GM12878 (cell line): ENCODE measurements around the gene PPP2R5B. TPM values are rescaled to one million over a fixed set of nuclear protein-coding genes. Genes with fewer than 3 reads are reported as not detected.

ENCODE experiments used
- ATAC-seq: fragments of 200-7000 bp; cut with Tn5 transposase; 3 replicates; pipeline ENCODE4 v1.9.1; 2020; ENCODE audit warnings: mild to moderate bottlenecking, moderate library complexity
- BruUV-seq: library from RNA; stranded (reverse); fragments of 400-500 nt; replicated peaks from 2 replicates; lab custom pipeline; 2021; lab: Mats Ljungman, UMichigan
- CTCF ChIA-PET: fragments of 300-600 bp; sonication (Branson Sonifier 250); formaldehyde crosslinking; extraction: SDS; loops from one replicate; lab custom pipeline; 2021; ENCODE audit warnings: inconsistent platforms; lab: Yijun Ruan, JAX
- POLR2A ChIA-PET: fragments of 350-600 bp; formaldehyde crosslinking; extraction: SDS; loops from one replicate; lab custom pipeline; 2021; ENCODE audit warnings: inconsistent platforms; lab: Charles Lee
- RAD21 ChIA-PET: fragments of 300-600 bp; sonication (Branson Sonifier 250); formaldehyde crosslinking; loops from one replicate; lab custom pipeline; 2023; ENCODE audit warnings: antibody characterized with exemption; ENCODE audit not compliant: unreplicated experiment; lab: Charles Lee
- SMC1A ChIA-PET: fragments of 300-600 bp; sonication (Branson Sonifier 250); formaldehyde crosslinking; loops from one replicate; lab custom pipeline; 2023; ENCODE audit not compliant: unreplicated experiment, uncharacterized antibody; lab: Charles Lee
- DNase-seq: peaks from one replicate; pipeline ENCODE4 v3.0.0-alpha.2; 2011; ENCODE audit warnings: low read depth, low spot score
- FAIRE-seq: peaks from 3 replicates; lab custom pipeline; 2011; peaks lifted over from hg19 to GRCh38; lab: Jason Lieb, UNC
- H2AFZ ChIP-seq: 2 replicates; pipeline ENCODE4 v1.6.0; 2011; ENCODE audit warnings: low read depth, low read length, control low read depth; ENCODE audit not compliant: control insufficient read depth
- H3K27ac ChIP-seq: 2 replicates; pipeline ENCODE4 v1.5.1; 2011; ENCODE audit warnings: control low read depth; ENCODE audit not compliant: control insufficient read depth, insufficient read depth
- H3K27me3 ChIP-seq, 2 experiments: replicated peaks in 1 of 2; 2 replicates each; pipeline versions ENCODE4 v1.6.0 to v1.6.1; 2011; ENCODE audit warnings: low read length in 1 of 2; ENCODE audit not compliant: control insufficient read depth in 2 of 2, insufficient read depth in 2 of 2
- H3K36me3 ChIP-seq, 2 experiments: 2 replicates each; pipeline ENCODE4 v1.5.1; 2011; ENCODE audit warnings: low read length in 1 of 2; ENCODE audit not compliant: control insufficient read depth in 2 of 2, insufficient read depth in 2 of 2
- H3K4me1 ChIP-seq: 2 replicates; pipeline ENCODE4 v1.6.1; 2011; ENCODE audit warnings: mild to moderate bottlenecking, low read length, moderate library complexity, mixed read lengths; ENCODE audit not compliant: control insufficient read depth, insufficient read depth
- H3K4me2 ChIP-seq: 2 replicates; pipeline ENCODE4 v1.6.0; 2011; ENCODE audit warnings: control low read depth; ENCODE audit not compliant: control insufficient read depth, insufficient read depth
- H3K4me3 ChIP-seq: fragments of 200-600 bp; sonication (generic); 2 replicates; pipeline ENCODE4 v1.5.1; 2016
- H3K79me2 ChIP-seq: 2 replicates; pipeline ENCODE4 v1.6.0; 2011; ENCODE audit warnings: low read length; ENCODE audit not compliant: control insufficient read depth, insufficient read depth
- H3K9ac ChIP-seq: 2 replicates; pipeline ENCODE4 v1.8.0; 2011; ENCODE audit warnings: low read length, control low read depth, mixed read lengths; ENCODE audit not compliant: control insufficient read depth, insufficient read depth
- H3K9me3 ChIP-seq: replicated peaks from 3 replicates; pipeline ENCODE4 v1.5.1; 2011; ENCODE audit warnings: mild to moderate bottlenecking, low read length; ENCODE audit not compliant: control insufficient read depth, insufficient read depth
- H4K20me1 ChIP-seq: 2 replicates; pipeline ENCODE4 v1.6.0; 2011; ENCODE audit not compliant: control insufficient read depth, insufficient read depth
- CBX3 ChIP-seq: fragments of 200-600 bp; sonication (generic); IDR thresholded peaks from 2 replicates; pipeline ENCODE4 v1.6.1; 2016; ENCODE audit warnings: low read depth, borderline replicate concordance
- ETV6 ChIP-seq, 2 experiments: fragments of 450-650 bp in 1 of 2; IDR thresholded peaks in 1 of 2; conservative IDR thresholded peaks in 1 of 2; 2 replicates each; pipeline ENCODE4 v1.6.1; 2014; ENCODE audit warnings: antibody characterized with exemption in 1 of 2, borderline replicate concordance in 1 of 2, low read depth in 1 of 2, mild to moderate bottlenecking in 1 of 2, moderate library complexity in 1 of 2
- POU2F2 ChIP-seq: IDR thresholded peaks from 3 replicates; pipeline ENCODE4 v1.6.1; 2011; ENCODE audit warnings: low read depth, mild to moderate bottlenecking, low read length, borderline replicate concordance
- YY1 ChIP-seq: IDR thresholded peaks from 2 replicates; pipeline ENCODE4 v1.6.1; 2011; ENCODE audit warnings: low read depth, mild to moderate bottlenecking, low read length
- WGBS: methylation state at CpG from one replicate; pipeline ENCODE4 v1.1.6; 2016; ENCODE audit warnings: low lambda C conversion rate; ENCODE audit not compliant: insufficient replicate concordance, insufficient coverage; ENCODE audit errors: missing lambda C conversion rate; 5-methylcytosine and 5-hydroxymethylcytosine counted together
- in situ Hi-C: fragments of 300-500 bp; cut with MboI; formaldehyde crosslinking; loops from 9 replicates; pipeline ENCODE4 v1.14.3; 2018; ENCODE audit warnings: mixed read lengths
- intact Hi-C: fragments of 100-400 bp; cut with micrococcal nuclease; formaldehyde crosslinking; loops from one replicate; pipeline ENCODE4 v1.14.2; 2022; ENCODE audit not compliant: unreplicated experiment
- polyA plus RNA-seq, 11 experiments: library from polyadenylated mRNA; depleted of rRNA in 4 of 11; unstranded in 6 of 11; stranded (reverse) in 5 of 11; fragments of >200 nt; fragmentation: Nextera tagmentation in 4 of 11; fragmentation: Illumina TruSeq in 1 of 11; extraction: Ambion mirVana in 4 of 11; extraction: Trizol in 1 of 11; gene quantifications; 1 replicate in 1 of 11; 2 replicates in 10 of 11; pipeline versions ENCODE4 v1.2.1 to v1.2.3, GENCODE V29; 2011 to 2016; ENCODE audit warnings: inconsistent platforms in 2 of 11, missing spikeins in 2 of 11, low read depth in 1 of 11
- total RNA-seq, 4 experiments: library from RNA; depleted of rRNA in 3 of 4; stranded (reverse); fragments of >200 nt in 3 of 4; fragmentation: Illumina TruSeq in 1 of 4; extraction: Trizol in 1 of 4; gene quantifications; 2 replicates each; pipeline versions ENCODE4 v1.2.1 to v1.2.3, GENCODE V29; 2013 to 2021
- TF ChIP-seq, protein P1 (sequence below): IDR thresholded peaks from 2 replicates; pipeline ENCODE4 v1.6.1; 2012; ENCODE audit warnings: improper control_type of control experiment, low read depth, low read length; ENCODE audit not compliant: insufficient replicate concordance
- TF ChIP-seq, protein P2 (sequence below): fragments of 150-350 bp; IDR thresholded peaks from 2 replicates; pipeline ENCODE4 v1.6.1; 2014; ENCODE audit warnings: mild to moderate bottlenecking, low read depth, low read length
- TF ChIP-seq, protein P3 (sequence below): fragments of 450-650 bp; IDR thresholded peaks from 2 replicates; pipeline ENCODE4 v1.6.1; 2018; ENCODE audit warnings: mild to moderate bottlenecking, low read depth, moderate library complexity; ENCODE audit not compliant: partially characterized antibody

Gene PPP2R5B
- total and polyA plus RNA-seq, 10 of the 15 experiments (the other 5 are each of a cell fraction or from before 2014, with no cell fraction given), result 0.08 to 6.7 (median 2.0) TPM

DNA sequence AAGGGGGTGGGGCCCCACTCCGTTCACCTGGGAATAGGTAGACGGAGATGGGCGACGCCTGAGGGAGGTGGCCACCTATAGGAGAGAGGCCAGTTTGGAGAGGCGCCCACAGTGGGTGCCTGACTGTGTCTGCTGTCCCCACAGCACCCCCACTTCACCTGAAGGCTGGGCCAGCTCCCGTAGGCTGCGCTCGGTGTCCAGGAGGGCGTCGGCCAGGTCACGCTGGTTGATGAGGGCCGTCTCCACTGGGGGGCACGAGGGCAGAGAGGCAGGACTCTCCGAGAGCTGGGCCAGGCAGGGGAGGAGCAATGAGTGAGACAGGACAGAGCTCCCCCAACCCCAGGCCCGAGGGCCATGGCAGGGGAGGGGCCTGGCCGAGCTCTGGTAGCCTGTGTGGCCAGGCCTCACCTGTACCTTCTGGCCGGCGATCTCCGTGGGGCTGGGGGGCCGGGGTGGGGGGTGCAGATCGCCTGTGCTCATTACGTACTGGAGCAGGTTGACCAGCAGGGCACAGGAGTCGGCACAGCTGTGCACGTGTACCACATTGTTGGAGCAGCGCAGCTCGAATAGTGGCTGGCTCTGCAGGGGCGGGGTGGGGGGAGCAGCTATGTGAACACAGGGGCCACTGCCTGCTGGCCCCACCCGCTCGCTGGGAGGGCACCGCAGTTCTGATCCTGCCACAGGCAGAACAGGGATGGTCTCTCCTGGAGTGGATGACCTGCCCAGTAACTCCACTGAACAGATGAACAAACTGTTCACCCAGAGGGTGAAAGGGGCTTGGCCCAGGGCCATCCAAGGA is 22.2 kb upstream of the PPP2R5B start (continued):
- TF ChIP-seq, protein P1, sequence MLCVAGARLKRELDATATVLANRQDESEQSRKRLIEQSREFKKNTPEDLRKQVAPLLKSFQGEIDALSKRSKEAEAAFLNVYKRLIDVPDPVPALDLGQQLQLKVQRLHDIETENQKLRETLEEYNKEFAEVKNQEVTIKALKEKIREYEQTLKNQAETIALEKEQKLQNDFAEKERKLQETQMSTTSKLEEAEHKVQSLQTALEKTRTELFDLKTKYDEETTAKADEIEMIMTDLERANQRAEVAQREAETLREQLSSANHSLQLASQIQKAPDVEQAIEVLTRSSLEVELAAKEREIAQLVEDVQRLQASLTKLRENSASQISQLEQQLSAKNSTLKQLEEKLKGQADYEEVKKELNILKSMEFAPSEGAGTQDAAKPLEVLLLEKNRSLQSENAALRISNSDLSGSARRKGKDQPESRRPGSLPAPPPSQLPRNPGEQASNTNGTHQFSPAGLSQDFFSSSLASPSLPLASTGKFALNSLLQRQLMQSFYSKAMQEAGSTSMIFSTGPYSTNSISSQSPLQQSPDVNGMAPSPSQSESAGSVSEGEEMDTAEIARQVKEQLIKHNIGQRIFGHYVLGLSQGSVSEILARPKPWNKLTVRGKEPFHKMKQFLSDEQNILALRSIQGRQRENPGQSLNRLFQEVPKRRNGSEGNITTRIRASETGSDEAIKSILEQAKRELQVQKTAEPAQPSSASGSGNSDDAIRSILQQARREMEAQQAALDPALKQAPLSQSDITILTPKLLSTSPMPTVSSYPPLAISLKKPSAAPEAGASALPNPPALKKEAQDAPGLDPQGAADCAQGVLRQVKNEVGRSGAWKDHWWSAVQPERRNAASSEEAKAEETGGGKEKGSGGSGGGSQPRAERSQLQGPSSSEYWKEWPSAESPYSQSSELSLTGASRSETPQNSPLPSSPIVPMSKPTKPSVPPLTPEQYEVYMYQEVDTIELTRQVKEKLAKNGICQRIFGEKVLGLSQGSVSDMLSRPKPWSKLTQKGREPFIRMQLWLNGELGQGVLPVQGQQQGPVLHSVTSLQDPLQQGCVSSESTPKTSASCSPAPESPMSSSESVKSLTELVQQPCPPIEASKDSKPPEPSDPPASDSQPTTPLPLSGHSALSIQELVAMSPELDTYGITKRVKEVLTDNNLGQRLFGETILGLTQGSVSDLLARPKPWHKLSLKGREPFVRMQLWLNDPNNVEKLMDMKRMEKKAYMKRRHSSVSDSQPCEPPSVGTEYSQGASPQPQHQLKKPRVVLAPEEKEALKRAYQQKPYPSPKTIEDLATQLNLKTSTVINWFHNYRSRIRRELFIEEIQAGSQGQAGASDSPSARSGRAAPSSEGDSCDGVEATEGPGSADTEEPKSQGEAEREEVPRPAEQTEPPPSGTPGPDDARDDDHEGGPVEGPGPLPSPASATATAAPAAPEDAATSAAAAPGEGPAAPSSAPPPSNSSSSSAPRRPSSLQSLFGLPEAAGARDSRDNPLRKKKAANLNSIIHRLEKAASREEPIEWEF, result no peak

DNA sequence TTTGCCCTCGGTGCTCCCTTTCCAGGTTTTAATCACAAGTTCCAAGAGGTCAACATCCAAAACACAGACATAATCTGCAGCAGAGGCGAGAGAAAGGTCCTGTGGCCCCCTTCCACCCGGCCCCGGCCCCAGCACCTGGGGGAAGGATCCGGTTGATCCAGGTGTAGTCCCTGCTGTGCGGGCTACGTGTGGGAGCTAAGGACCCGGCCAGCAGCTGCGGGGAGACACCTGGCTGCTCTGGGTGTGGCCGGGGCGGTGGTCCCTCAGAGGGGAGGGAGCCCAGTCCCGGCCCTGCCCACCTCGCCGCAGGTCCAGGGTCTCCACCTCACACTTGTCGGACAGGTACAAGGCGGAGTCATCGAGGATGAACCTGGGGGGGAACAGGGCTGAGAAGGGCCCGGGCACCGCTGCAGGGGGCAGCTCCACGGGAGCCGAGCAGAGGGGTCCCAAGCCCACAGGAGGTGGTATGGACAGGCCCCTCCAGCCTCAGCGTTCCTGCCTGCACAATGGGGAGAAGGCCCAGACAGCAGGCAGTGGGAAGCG is 21.1 kb upstream of the PPP2R5B start:
- intact Hi-C loops (no loop called here), in situ Hi-C loops (no loop called here)
- no peak overlapping the region for H3K27ac ChIP-seq
- H3K4me3 ChIP-seq, result no peak overlapping the region
- H4K20me1 ChIP-seq, result no peaks in the 10 kb centered on the region
- no peaks in the 10 kb centered on the region for H3K9me3 ChIP-seq
- ChIA-PET RAD21 (no interaction called here), POLR2A (no interaction called here), CTCF (no interaction called here), SMC1A (no interaction called here)
- 82% methylated on average over 23 of the region's 23 CpGs for WGBS
- no peaks in the 10 kb centered on the region for H3K79me2 ChIP-seq
- peaks cover 0 to 2% of the 10 kb centered on the region in 2 experiments; a peak in 2 of 4 replicates for H3K36me3 ChIP-seq
- no peak overlapping the region for H3K9ac ChIP-seq
- H3K4me1 ChIP-seq, result peaks cover 9% of the 10 kb centered on the region
- no peak overlapping the region for H3K4me2 ChIP-seq
- DNase-seq (no peak), ATAC-seq (no peak), FAIRE-seq (no peak)
- no TSS peak for BruUV-seq
- H3K27me3 ChIP-seq, result no peaks in the 10 kb centered on the region
- H2AFZ ChIP-seq, result no peak overlapping the region
- TF ChIP-seq, protein P2, sequence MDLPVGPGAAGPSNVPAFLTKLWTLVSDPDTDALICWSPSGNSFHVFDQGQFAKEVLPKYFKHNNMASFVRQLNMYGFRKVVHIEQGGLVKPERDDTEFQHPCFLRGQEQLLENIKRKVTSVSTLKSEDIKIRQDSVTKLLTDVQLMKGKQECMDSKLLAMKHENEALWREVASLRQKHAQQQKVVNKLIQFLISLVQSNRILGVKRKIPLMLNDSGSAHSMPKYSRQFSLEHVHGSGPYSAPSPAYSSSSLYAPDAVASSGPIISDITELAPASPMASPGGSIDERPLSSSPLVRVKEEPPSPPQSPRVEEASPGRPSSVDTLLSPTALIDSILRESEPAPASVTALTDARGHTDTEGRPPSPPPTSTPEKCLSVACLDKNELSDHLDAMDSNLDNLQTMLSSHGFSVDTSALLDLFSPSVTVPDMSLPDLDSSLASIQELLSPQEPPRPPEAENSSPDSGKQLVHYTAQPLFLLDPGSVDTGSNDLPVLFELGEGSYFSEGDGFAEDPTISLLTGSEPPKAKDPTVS, result no peak
- TF ChIP-seq, protein P3, sequence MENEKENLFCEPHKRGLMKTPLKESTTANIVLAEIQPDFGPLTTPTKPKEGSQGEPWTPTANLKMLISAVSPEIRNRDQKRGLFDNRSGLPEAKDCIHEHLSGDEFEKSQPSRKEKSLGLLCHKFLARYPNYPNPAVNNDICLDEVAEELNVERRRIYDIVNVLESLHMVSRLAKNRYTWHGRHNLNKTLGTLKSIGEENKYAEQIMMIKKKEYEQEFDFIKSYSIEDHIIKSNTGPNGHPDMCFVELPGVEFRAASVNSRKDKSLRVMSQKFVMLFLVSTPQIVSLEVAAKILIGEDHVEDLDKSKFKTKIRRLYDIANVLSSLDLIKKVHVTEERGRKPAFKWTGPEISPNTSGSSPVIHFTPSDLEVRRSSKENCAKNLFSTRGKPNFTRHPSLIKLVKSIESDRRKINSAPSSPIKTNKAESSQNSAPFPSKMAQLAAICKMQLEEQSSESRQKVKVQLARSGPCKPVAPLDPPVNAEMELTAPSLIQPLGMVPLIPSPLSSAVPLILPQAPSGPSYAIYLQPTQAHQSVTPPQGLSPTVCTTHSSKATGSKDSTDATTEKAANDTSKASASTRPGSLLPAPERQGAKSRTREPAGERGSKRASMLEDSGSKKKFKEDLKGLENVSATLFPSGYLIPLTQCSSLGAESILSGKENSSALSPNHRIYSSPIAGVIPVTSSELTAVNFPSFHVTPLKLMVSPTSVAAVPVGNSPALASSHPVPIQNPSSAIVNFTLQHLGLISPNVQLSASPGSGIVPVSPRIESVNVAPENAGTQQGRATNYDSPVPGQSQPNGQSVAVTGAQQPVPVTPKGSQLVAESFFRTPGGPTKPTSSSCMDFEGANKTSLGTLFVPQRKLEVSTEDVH, result no peak
- no peak for TF ChIP-seq POU2F2
- TF ChIP-seq ETV6 (conservative IDR thresholded peaks at IDR 0.05 in 1 of 2, IDR thresholded peaks at IDR 0.05 in 1 of 2; ENCODE audit: borderline replicate concordance in 1 of 2, low read depth in 1 of 2), result no peak
- TF ChIP-seq CBX3, result no peak
- TF ChIP-seq YY1, result no peak
